HG02852 (cell line): ENCODE results near the gene SOSTDC1.
"Not testable (repeated sequence)": the region's sequence is repeated elsewhere in the genome, so short reads cannot be mapped to it uniquely, and the experiment has no call there.

ENCODE experiments used
- ATAC-seq: cut with Tn5 transposase; IDR thresholded peaks from one replicate; pipeline ENCODE4 v1.9.1; 2021; ENCODE audit warnings: mild to moderate bottlenecking, moderate library complexity; ENCODE audit not compliant: unreplicated experiment

The SOSTDC1 gene

GRCh38 chr7:16463520-16463919 lies 2.0 kb downstream of the SOSTDC1 start:
- ATAC-seq: no peak

- no peak for ATAC-seq
Measured at GRCh38 chr7:16462431-16462889, 3.1 kb downstream of the SOSTDC1 start.

GRCh38 chr7:16460789-16461493 lies 4.6 kb downstream of the SOSTDC1 start:
- no peak for ATAC-seq

- ATAC-seq: not testable (repeated sequence)
Measured at GRCh38 chr7:16456303-16456702, 9.2 kb downstream of the SOSTDC1 start.

GRCh38 chr7:16455591-16455990 lies 9.9 kb downstream of the SOSTDC1 start:
- no peak for ATAC-seq

GRCh38 chr7:16450366-16450765 lies 15.2 kb downstream of the SOSTDC1 start:
- ATAC-seq: no peak

- ATAC-seq: no peak
Measured at GRCh38 chr7:16447876-16448275, 17.7 kb downstream of the SOSTDC1 start.

- ATAC-seq: no peak
Measured at GRCh38 chr7:16446508-16446907, 19.0 kb downstream of the SOSTDC1 start.

GRCh38 chr7:16443871-16444270 lies 21.7 kb downstream of the SOSTDC1 start:
- ATAC-seq: not testable (repeated sequence)

- no peak for ATAC-seq
Measured at GRCh38 chr7:16438988-16439387, 26.6 kb downstream of the SOSTDC1 start.

GRCh38 chr7:16436306-16436705 lies 29.2 kb downstream of the SOSTDC1 start:
- no peak for ATAC-seq

- no peak for ATAC-seq
Measured at GRCh38 chr7:16433568-16434122, 31.9 kb downstream of the SOSTDC1 start.

- no peak for ATAC-seq
Measured at GRCh38 chr7:16432425-16432731, 33.2 kb downstream of the SOSTDC1 start.

GRCh38 chr7:16431646-16432424 lies 33.7 kb downstream of the SOSTDC1 start:
- peak; percentile 70 for ATAC-seq

GRCh38 chr7:16430133-16430532 lies 35.4 kb downstream of the SOSTDC1 start:
- ATAC-seq: no peak

- no peak for ATAC-seq
Measured at GRCh38 chr7:16428672-16429071, 36.9 kb downstream of the SOSTDC1 start.

GRCh38 chr7:16428182-16428581 lies 37.4 kb downstream of the SOSTDC1 start:
- ATAC-seq: no peak

GRCh38 chr7:16423761-16424160 lies 41.8 kb downstream of the SOSTDC1 start:
- no peak for ATAC-seq

GRCh38 chr7:16422917-16423316 lies 42.6 kb downstream of the SOSTDC1 start:
- ATAC-seq: no peak

GRCh38 chr7:16422103-16422435 lies 43.5 kb downstream of the SOSTDC1 start:
- no peak for ATAC-seq

- ATAC-seq: peak; percentile 43
Measured at GRCh38 chr7:16421333-16422102, 44.0 kb downstream of the SOSTDC1 start, which contains the start of gene CRPPA. Gene CRPPA, minus strand, starts transcription at chr7:16421538. Its CDS starts 216 bp downstream, at chr7:16421322.
